Lower leg skin (tissue), 3 donors: ENCODE measurements around the gene SARM1.

Experiments
- POLR2A ChIP-seq, 2 donors: fragments of 450-650 bp; IDR thresholded peaks; one replicate each; pipeline ENCODE4 v1.6.1; 2016 to 2017; ENCODE audit warnings: antibody characterized with exemption in 2 of 2, mild to moderate bottlenecking in 1 of 2, moderate library complexity in 1 of 2
- TF ChIP-seq, protein P1 (sequence below), 3 donors: fragments of 450-650 bp; IDR thresholded peaks; one replicate each; pipeline ENCODE4 v1.5.1; 2016; ENCODE audit warnings: antibody characterized with exemption in 3 of 3, mild to moderate bottlenecking in 3 of 3, moderate library complexity in 2 of 3

DNA sequence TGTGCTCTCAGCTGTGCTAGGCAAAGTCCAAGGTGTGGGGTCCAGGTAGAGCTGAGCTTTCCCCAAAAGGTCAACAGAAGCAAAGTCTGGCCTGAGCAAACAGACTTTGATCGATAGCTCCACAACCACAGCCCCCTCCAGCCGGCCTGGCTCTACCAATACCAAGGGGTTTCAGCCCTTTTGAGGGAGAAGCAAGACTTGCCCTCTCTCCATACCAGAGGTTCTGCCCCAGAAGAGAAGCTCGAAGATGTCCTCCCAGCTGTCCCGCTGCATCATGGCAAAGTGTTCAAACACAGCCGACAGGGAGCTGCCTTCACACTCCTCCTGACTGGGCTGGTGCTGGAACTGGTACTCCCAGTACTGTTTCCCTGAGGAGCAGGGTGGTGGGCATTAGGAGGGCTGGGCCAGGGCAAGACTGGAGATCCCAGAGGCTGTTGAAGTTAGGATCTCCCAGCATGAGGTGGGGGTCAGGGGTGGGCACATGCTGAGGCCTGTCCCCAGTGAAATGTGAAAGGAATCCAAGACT lies 3.1 kb upstream of the SARM1 start:
- TF ChIP-seq, protein P1, sequence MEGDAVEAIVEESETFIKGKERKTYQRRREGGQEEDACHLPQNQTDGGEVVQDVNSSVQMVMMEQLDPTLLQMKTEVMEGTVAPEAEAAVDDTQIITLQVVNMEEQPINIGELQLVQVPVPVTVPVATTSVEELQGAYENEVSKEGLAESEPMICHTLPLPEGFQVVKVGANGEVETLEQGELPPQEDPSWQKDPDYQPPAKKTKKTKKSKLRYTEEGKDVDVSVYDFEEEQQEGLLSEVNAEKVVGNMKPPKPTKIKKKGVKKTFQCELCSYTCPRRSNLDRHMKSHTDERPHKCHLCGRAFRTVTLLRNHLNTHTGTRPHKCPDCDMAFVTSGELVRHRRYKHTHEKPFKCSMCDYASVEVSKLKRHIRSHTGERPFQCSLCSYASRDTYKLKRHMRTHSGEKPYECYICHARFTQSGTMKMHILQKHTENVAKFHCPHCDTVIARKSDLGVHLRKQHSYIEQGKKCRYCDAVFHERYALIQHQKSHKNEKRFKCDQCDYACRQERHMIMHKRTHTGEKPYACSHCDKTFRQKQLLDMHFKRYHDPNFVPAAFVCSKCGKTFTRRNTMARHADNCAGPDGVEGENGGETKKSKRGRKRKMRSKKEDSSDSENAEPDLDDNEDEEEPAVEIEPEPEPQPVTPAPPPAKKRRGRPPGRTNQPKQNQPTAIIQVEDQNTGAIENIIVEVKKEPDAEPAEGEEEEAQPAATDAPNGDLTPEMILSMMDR (IDR thresholded peaks at IDR 0.05): peak in 1 of 3 donors; percentile 12
- TF ChIP-seq POLR2A (IDR thresholded peaks at IDR 0.05): no peak
